Measurements from ENCODE around the gene CACNA1A.

CACNA1A gene

DNA sequence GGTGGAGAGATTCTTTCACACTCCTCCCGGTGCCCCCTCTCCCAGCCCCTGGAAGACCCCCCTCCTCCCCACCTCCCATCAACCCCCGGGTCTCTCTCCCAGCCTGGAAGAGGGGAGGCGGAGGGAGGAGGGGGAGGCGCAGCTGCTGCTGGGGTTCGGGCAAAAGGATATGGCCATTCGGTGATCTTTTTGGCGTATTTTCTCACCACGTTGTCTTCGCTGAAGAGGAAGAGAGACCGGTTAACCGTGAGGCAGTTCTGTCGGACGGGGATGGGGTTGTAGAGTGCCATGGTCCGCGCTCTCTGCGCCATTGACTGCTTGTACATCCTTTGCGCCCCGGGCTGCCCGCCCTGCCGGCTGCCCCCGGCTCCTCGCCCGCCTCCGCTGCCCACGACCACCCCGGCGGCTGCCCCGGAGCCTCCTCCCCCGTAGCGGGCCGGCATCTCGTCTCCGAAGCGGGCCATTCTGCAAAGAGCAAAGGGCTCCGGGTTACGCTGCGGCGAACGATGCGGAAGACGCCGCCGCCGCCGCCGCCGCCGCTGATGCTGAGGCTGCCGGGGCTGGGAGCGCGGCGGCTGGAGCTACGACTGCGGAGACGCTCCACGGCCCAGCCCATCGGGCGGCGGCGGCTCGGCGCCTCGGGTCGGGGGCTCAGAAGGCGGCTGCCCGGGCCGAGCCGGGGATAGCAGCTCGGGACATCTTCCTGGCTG lies 363 bp downstream of the CACNA1A start:
- Histone ChIP-seq H3K79me2 (ENCODE audit: control insufficient read depth, insufficient read depth, low read length, poor library complexity) (no peaks in the 10 kb centered on the region), H3K9me3 (ENCODE audit: insufficient read depth, low read depth, low read length) (peaks cover 2% of the 10 kb centered on the region), H2BK120ac (ENCODE audit: insufficient read depth, low read length, poor library complexity) (no peak overlapping the region), H3K4me3 (ENCODE audit: low read depth, low read length) (peak overlapping the region; percentile 9), H3K23ac (ENCODE audit: low read length) (no peak overlapping the region), H3K18ac (ENCODE audit: low read length) (no peak overlapping the region), H4K12ac (ENCODE audit: low read depth, low read length) (no peak overlapping the region), H4K91ac (ENCODE audit: low read depth, low read length) (no peak overlapping the region), H3K27ac (ENCODE audit: low read depth, low read length) (no peak overlapping the region), H3K9ac (ENCODE audit: low read length) (no peak overlapping the region), H3K4ac (ENCODE audit: low read depth, low read length) (no peak overlapping the region), H4K8ac (ENCODE audit: low read depth, low read length) (no peak overlapping the region), H3K14ac (ENCODE audit: low read length) (no peak overlapping the region), H2AFZ (ENCODE audit: insufficient read depth, low read length, poor library complexity) (peak overlapping the region; percentile 60), H2AK5ac (ENCODE audit: low read length) (no peak overlapping the region), H2BK5ac (ENCODE audit: low read depth, low read length, poor library complexity) (no peak overlapping the region), H3K4me1 (ENCODE audit: control insufficient read depth in 1 of 2, insufficient read depth in 2 of 2, low read length in 2 of 2) (peaks cover 3 to 4% of the 10 kb centered on the region in 2 experiments), H3K79me1 (ENCODE audit: low read length) (no peaks in the 10 kb centered on the region), H2BK12ac (ENCODE audit: low read length) (no peak overlapping the region), H3K36me3 (ENCODE audit: control insufficient read depth in 1 of 2, insufficient read depth in 2 of 2, low read length in 2 of 2) (no peaks in the 10 kb centered on the region), H3K4me2 (ENCODE audit: low read length) (peak overlapping the region; percentile 62), H3K27me3 (ENCODE audit: insufficient read depth, low read length) (peaks cover 35% of the 10 kb centered on the region)
- DNase-seq: no peak
- no CpG with 5 or more reads among the region's 69 CpGs for WGBS (ENCODE audit: extremely low coverage, insufficient coverage, insufficient read length)

- Histone ChIP-seq H3K9me3 (ENCODE audit: insufficient read depth, low read depth, low read length) (peaks cover 2% of the 10 kb centered on the region), H3K4ac (ENCODE audit: low read depth, low read length) (no peak overlapping the region), H2BK5ac (ENCODE audit: low read depth, low read length, poor library complexity) (no peak overlapping the region), H3K27ac (ENCODE audit: low read depth, low read length) (no peak overlapping the region), H2BK120ac (ENCODE audit: insufficient read depth, low read length, poor library complexity) (no peak overlapping the region), H3K4me3 (ENCODE audit: low read depth, low read length) (no peak overlapping the region), H2AFZ (ENCODE audit: insufficient read depth, low read length, poor library complexity) (no peak overlapping the region), H3K79me1 (ENCODE audit: low read length) (no peaks in the 10 kb centered on the region), H3K79me2 (ENCODE audit: control insufficient read depth, insufficient read depth, low read length, poor library complexity) (no peaks in the 10 kb centered on the region), H3K36me3 (ENCODE audit: control insufficient read depth in 1 of 2, insufficient read depth in 2 of 2, low read length in 2 of 2) (no peaks in the 10 kb centered on the region), H2AK5ac (ENCODE audit: low read length) (no peak overlapping the region), H4K12ac (ENCODE audit: low read depth, low read length) (no peak overlapping the region), H3K9ac (ENCODE audit: low read length) (no peak overlapping the region), H4K8ac (ENCODE audit: low read depth, low read length) (no peak overlapping the region), H4K91ac (ENCODE audit: low read depth, low read length) (no peak overlapping the region), H2BK12ac (ENCODE audit: low read length) (no peak overlapping the region), H3K27me3 (ENCODE audit: insufficient read depth, low read length) (peaks cover 35% of the 10 kb centered on the region), H3K18ac (ENCODE audit: low read length) (no peak overlapping the region), H3K14ac (ENCODE audit: low read length) (no peak overlapping the region), H3K4me2 (ENCODE audit: low read length) (no peak overlapping the region), H3K23ac (ENCODE audit: low read length) (no peak overlapping the region), H3K4me1 (ENCODE audit: control insufficient read depth in 1 of 2, insufficient read depth in 2 of 2, low read length in 2 of 2) (peaks cover 3 to 4% of the 10 kb centered on the region in 2 experiments)
- WGBS (ENCODE audit: extremely low coverage, insufficient coverage, insufficient read length): no CpG with 5 or more reads among the region's 20 CpGs
- no peak for DNase-seq
Observed at GRCh38 chr19:13505164-13505695, 1.0 kb downstream of the CACNA1A start.

GRCh38 chr19:13503570-13504235 lies 2.6 kb downstream of the CACNA1A start:
- Histone ChIP-seq H2AFZ (ENCODE audit: insufficient read depth, low read length, poor library complexity) (no peak overlapping the region), H3K4me1 (ENCODE audit: control insufficient read depth in 1 of 2, insufficient read depth in 2 of 2, low read length in 2 of 2) (peaks cover 3 to 4% of the 10 kb centered on the region in 2 experiments), H3K4me2 (ENCODE audit: low read length) (no peak overlapping the region), H2AK5ac (ENCODE audit: low read length) (no peak overlapping the region), H3K27me3 (ENCODE audit: insufficient read depth, low read length) (peaks cover 31% of the 10 kb centered on the region), H3K18ac (ENCODE audit: low read length) (no peak overlapping the region), H3K23ac (ENCODE audit: low read length) (no peak overlapping the region), H3K79me1 (ENCODE audit: low read length) (no peaks in the 10 kb centered on the region), H4K8ac (ENCODE audit: low read depth, low read length) (no peak overlapping the region), H2BK5ac (ENCODE audit: low read depth, low read length, poor library complexity) (no peak overlapping the region), H4K91ac (ENCODE audit: low read depth, low read length) (no peak overlapping the region), H2BK120ac (ENCODE audit: insufficient read depth, low read length, poor library complexity) (no peak overlapping the region), H3K4me3 (ENCODE audit: low read depth, low read length) (no peak overlapping the region), H3K79me2 (ENCODE audit: control insufficient read depth, insufficient read depth, low read length, poor library complexity) (no peaks in the 10 kb centered on the region), H2BK12ac (ENCODE audit: low read length) (no peak overlapping the region), H3K14ac (ENCODE audit: low read length) (no peak overlapping the region), H3K9ac (ENCODE audit: low read length) (no peak overlapping the region), H3K27ac (ENCODE audit: low read depth, low read length) (no peak overlapping the region), H4K12ac (ENCODE audit: low read depth, low read length) (no peak overlapping the region), H3K4ac (ENCODE audit: low read depth, low read length) (no peak overlapping the region), H3K36me3 (ENCODE audit: control insufficient read depth in 1 of 2, insufficient read depth in 2 of 2, low read length in 2 of 2) (no peaks in the 10 kb centered on the region), H3K9me3 (ENCODE audit: insufficient read depth, low read depth, low read length) (peaks cover 2% of the 10 kb centered on the region)
- DNase-seq: no peak
- no CpG with 5 or more reads among the region's 12 CpGs for WGBS (ENCODE audit: extremely low coverage, insufficient coverage, insufficient read length)

GRCh38 chr19:13502231-13502630 lies 4.0 kb downstream of the CACNA1A start:
- H4K12ac ChIP-seq (ENCODE audit: low read depth, low read length): no peak overlapping the region
- no peak overlapping the region for H2BK5ac ChIP-seq (ENCODE audit: low read depth, low read length, poor library complexity)
- no peak overlapping the region for H3K4me3 ChIP-seq (ENCODE audit: low read depth, low read length)
- no peak overlapping the region for H2AK5ac ChIP-seq (ENCODE audit: low read length)
- H3K14ac ChIP-seq (ENCODE audit: low read length): no peak overlapping the region
- H3K9me3 ChIP-seq (ENCODE audit: insufficient read depth, low read depth, low read length): peaks cover 2% of the 10 kb centered on the region
- H3K27me3 ChIP-seq (ENCODE audit: insufficient read depth, low read length): peaks cover 23% of the 10 kb centered on the region
- H3K23ac ChIP-seq (ENCODE audit: low read length): no peak overlapping the region
- H3K9ac ChIP-seq (ENCODE audit: low read length): no peak overlapping the region
- H3K79me1 ChIP-seq (ENCODE audit: low read length): no peaks in the 10 kb centered on the region
- H4K8ac ChIP-seq (ENCODE audit: low read depth, low read length): no peak overlapping the region
- H3K4ac ChIP-seq (ENCODE audit: low read depth, low read length): no peak overlapping the region
- H2BK12ac ChIP-seq (ENCODE audit: low read length): no peak overlapping the region
- H2AFZ ChIP-seq (ENCODE audit: insufficient read depth, low read length, poor library complexity): no peak overlapping the region
- no CpG with 5 or more reads among the region's 6 CpGs for WGBS (ENCODE audit: extremely low coverage, insufficient coverage, insufficient read length)
- DNase-seq: no peak
- H3K4me2 ChIP-seq (ENCODE audit: low read length): no peak overlapping the region
- H3K18ac ChIP-seq (ENCODE audit: low read length): no peak overlapping the region
- H3K27ac ChIP-seq (ENCODE audit: low read depth, low read length): no peak overlapping the region
- H4K91ac ChIP-seq (ENCODE audit: low read depth, low read length): no peak overlapping the region
- no peaks in the 10 kb centered on the region for H3K36me3 ChIP-seq (ENCODE audit: control insufficient read depth in 1 of 2, insufficient read depth in 2 of 2, low read length in 2 of 2)
- H2BK120ac ChIP-seq (ENCODE audit: insufficient read depth, low read length, poor library complexity): no peak overlapping the region
- no peaks in the 10 kb centered on the region for H3K79me2 ChIP-seq (ENCODE audit: control insufficient read depth, insufficient read depth, low read length, poor library complexity)
- peaks cover 3 to 4% of the 10 kb centered on the region in 2 experiments for H3K4me1 ChIP-seq (ENCODE audit: control insufficient read depth in 1 of 2, insufficient read depth in 2 of 2, low read length in 2 of 2)

Data from trophoblast cell (in vitro differentiated cells and primary cell).